Inflammatory macrophage (primary cell): ENCODE results near the gene ZFP3.
"Not testable (repeated sequence)": the region's sequence is repeated elsewhere in the genome, so short reads cannot be mapped to it uniquely, and the experiment has no call there.

Source experiments
- DNase-seq, 2 donors: peaks; one replicate each; pipeline ENCODE4 v3.0.0-alpha.2; 2020 to 2022

The ZFP3 gene

GRCh38 chr17:5080591-5080990 is 2.3 kb downstream of the ZFP3 start:
- no peak for DNase-seq

- DNase-seq, result no peak
These were observed 14.1 kb downstream of the ZFP3 start for GRCh38 chr17:5092218-5093010.

GRCh38 chr17:5096731-5097100 is 18.4 kb downstream of the ZFP3 start:
- peak in 1 of 2 donors; percentile 46 for DNase-seq

- DNase-seq, result no peak
These were observed 19.0 kb downstream of the ZFP3 start for GRCh38 chr17:5097101-5097834.

GRCh38 chr17:5099271-5099670 is 21.0 kb downstream of the ZFP3 start:
- DNase-seq, result no peak

GRCh38 chr17:5100832-5101231 is 22.6 kb downstream of the ZFP3 start:
- DNase-seq, result no peak

GRCh38 chr17:5110816-5111215 is 32.5 kb downstream of the ZFP3 start:
- DNase-seq, result peak; percentile 18 to 47

GRCh38 chr17:5111402-5112204 is 33.3 kb downstream of the ZFP3 start, which contains the start of gene ZNF232:
ZNF232 (minus strand) TSS chr17:5111878; CDS start chr17:5111822, 56 bp downstream.
- peak; percentile 97 for DNase-seq

- no peak for DNase-seq
These were observed 37.7 kb downstream of the ZFP3 start, which contains the start of gene USP6 for GRCh38 chr17:5115673-5116651. USP6 (plus strand) TSS chr17:5116032; CDS start chr17:5130368, 14,336 bp downstream.

- DNase-seq, result no peak
These were observed 40.0 kb downstream of the ZFP3 start for GRCh38 chr17:5118219-5118618.

GRCh38 chr17:5120036-5120435 is 41.8 kb downstream of the ZFP3 start:
- no peak for DNase-seq

- not testable (repeated sequence) for DNase-seq
These were observed 42.3 kb downstream of the ZFP3 start for GRCh38 chr17:5120436-5121185.

GRCh38 chr17:5121186-5121841 is 43.0 kb downstream of the ZFP3 start:
- DNase-seq, result no peak

- DNase-seq, result not testable (repeated sequence)
These were observed 43.8 kb downstream of the ZFP3 start for GRCh38 chr17:5122056-5122455.

GRCh38 chr17:5122586-5123342 is 44.5 kb downstream of the ZFP3 start:
- peak in 1 of 2 donors; percentile 21 for DNase-seq

GRCh38 chr17:5123343-5124124 is 45.3 kb downstream of the ZFP3 start:
- no peak for DNase-seq

- not testable (repeated sequence) for DNase-seq
These were observed 46.0 kb downstream of the ZFP3 start for GRCh38 chr17:5124125-5124760.

- DNase-seq, result not testable (repeated sequence)
These were observed 46.6 kb downstream of the ZFP3 start for GRCh38 chr17:5124896-5125295.
